HG02852 (cell line): ENCODE data around the gene SPRED1.

Experiments used
- ATAC-seq: cut with Tn5 transposase; IDR thresholded peaks from one replicate; pipeline ENCODE4 v1.9.1; 2021; ENCODE audit warnings: mild to moderate bottlenecking, moderate library complexity; ENCODE audit not compliant: unreplicated experiment

SPRED1 gene

DNA sequence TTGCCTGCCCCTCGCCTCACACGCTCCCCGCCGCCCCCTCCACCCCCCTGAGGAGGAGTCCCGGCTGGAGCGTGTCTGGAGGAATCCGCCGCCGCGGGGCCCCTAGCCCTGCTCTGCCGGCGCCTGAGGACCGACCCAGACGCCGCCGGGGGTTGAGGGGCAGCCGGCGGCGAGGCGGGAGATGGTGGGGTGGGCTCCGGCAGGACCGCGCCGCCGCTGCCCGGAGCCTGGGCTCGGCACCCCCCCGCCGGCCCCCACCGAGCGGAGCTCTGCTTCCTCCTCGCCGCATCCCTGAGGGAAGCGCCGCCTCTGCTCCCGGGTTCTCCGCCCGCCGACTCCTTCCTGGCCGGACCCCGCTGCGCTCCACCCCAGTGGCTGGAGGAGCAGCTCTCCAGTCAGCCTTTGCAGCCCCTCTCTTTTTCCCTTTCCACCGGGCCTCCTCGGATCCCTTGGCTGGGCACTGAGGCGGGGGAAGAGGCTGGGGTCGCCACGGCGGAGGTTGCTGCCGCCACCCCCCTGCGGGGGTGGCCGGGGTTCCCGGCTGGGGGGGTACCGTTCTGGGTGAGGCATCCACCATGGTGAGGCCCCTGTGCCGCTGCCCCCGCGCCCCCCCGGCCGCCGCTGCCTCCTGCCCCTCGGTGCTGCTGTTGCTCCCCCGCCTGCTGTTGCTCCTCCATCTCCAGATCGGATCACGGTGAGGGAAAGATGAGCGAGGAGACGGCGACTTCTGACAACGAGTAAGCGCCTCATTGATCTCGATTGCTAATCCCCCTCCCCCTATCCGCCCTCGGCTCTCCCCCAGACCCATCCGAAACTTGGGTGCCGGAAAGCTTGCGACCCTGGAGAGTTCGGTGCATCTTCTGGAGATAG lies at the start of gene SPRED1:
Gene SPRED1 (plus strand): TSS at position 356 of the 870 bp plus-strand sequence. CDS start 350 bp downstream, at position 706.
- peak; percentile 33 for ATAC-seq

GRCh38 chr15:38205526-38206272 lies 46.9 kb upstream of the SPRED1 start:
- no peak for ATAC-seq

GRCh38 chr15:38207621-38208020 lies 45.0 kb upstream of the SPRED1 start:
- ATAC-seq = no peak

DNA sequence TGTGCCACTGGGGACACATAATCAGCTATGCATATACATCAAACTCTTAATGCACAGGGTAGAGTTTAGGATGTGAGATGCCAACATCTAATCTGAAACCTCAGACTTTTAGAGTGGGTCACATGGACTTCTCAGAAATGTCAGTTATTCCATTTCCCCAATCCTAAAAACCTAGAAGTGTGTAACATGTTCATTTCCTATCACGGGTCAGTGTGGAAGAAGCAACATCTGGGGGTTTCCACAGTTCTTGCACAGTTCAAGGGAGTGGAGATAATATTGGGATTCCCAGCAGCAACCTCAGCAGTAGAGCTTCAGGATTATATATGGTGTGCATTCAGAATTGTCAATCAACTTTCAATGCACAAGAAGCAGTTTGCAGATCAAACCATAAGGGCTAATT lies 44.4 kb upstream of the SPRED1 start:
- no peak for ATAC-seq

GRCh38 chr15:38208779-38209178 lies 43.9 kb upstream of the SPRED1 start:
- no peak for ATAC-seq

- no peak for ATAC-seq
Observed at GRCh38 chr15:38211249-38211648, 41.4 kb upstream of the SPRED1 start.

- ATAC-seq = no peak
Observed at GRCh38 chr15:38211811-38212210, 40.8 kb upstream of the SPRED1 start.

DNA sequence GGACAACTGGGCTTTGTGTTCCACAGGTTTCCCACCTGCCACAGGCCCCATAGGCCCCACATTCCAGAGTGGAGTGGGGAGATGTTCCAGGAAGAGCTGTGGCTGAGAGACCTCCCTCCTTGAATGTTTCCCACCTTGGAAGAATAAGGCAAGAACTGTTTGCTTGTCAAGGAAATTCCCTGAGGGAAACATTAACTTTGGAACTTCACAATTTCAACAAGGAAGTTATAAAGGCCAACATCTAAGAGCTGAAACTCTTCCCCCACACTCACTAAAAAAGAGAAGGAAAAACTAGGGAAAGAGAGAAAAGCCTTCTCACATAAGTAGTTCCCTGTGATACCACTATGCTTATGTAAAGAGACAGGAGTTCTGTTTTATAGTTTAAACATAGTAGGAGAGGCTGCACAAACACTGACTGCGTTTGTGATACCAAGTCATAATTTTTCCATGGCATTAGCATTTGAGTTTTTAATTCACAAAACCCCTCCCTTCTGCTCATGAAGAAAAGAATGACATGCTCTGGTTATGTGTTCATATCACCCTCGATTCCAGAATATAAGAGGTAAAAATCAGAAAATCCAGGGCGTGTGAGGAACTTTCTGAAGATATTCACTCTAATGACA lies 39.8 kb upstream of the SPRED1 start:
- no peak for ATAC-seq

DNA sequence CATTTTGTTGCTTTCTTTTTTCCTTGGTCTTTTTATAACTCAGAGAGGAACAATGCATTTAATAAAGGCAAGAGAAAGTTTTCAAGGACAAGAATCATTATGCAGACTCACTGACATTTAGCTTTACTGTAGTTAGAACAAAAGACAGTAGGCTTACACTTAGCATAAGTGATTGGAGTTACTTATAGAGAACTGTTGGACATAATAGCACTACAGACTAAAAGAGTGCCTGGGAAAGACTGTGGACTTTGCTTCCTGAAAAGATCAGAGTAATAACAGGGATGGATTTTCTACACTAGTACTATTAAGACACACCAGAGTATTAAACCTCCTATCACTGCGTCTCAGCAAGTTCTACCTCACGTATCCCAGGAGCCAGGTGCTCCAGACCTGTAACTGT lies 39.3 kb upstream of the SPRED1 start:
- no peak for ATAC-seq

GRCh38 chr15:38215707-38216106 lies 36.9 kb upstream of the SPRED1 start:
- no peak for ATAC-seq

DNA sequence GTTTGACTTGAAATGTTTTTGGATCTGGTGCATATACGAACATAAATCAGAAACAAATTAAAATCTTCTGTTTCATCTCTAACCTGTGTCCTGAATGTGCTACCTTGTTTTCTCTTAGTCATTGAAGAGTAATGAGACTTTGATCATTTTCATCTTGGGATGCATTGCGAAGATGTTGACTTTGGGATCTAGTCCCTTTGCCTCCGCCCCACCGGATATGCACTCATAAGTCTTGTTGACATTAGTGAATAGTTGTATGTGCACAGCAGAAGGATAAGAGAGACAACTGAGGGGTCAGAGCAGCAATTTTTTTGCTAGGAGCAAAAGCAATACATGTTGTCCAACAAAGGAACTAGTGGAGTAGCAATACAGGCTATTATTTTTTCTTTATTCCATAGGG lies 35.9 kb upstream of the SPRED1 start:
- no peak for ATAC-seq

DNA sequence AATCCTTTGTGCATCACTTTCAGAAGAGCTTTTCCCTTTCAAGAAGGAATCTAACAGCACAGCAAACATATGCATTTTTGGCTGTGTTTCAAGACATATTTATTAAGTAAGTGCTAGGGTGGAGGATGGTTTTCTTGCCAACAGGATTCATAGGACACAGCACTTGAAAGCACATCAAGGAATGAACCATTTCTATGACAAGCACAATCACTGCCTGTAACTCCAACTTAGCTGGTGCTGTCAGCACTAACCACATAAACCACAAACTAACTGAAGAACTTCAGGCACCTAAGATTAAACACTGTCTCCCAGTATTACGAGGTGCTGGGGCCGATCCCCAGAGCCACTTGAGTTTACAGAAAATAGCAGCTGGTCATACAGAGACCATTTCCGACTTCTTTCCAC lies 35.4 kb upstream of the SPRED1 start:
- ATAC-seq = no peak

- ATAC-seq = no peak
Observed at GRCh38 chr15:38217788-38218609, 34.6 kb upstream of the SPRED1 start.

DNA sequence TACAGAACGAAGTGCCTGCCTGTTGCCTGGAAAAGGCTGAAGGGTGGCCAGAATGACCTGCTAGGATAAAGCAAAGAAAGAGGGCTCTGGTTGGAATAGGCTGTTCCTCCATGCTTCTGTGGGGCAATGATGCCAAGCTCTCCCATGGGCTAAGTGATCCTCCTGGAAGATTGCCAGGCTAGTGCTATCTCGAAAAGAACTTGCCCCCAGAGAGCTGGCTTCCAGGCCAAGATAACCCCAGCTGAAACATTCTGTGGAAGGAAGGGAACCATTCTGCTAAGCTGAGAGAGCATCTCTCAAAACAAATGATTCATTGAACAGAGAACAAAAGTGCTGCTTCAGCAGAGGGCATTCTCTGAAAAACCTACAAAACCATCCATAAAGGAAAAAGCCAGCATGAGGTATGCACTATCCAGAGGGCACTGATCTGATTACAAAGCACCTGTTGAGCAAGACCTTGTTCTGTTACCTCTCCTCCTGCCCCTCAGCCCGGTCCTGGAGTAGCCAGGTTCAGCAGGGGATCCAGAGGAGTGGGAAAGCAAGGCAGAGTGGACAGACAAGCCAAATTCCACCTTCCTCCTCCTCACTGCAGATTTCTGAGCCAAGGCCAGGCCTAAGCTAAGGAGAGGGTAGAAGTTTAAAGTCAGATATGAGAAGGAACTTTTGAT lies 31.9 kb upstream of the SPRED1 start:
- no peak for ATAC-seq

DNA sequence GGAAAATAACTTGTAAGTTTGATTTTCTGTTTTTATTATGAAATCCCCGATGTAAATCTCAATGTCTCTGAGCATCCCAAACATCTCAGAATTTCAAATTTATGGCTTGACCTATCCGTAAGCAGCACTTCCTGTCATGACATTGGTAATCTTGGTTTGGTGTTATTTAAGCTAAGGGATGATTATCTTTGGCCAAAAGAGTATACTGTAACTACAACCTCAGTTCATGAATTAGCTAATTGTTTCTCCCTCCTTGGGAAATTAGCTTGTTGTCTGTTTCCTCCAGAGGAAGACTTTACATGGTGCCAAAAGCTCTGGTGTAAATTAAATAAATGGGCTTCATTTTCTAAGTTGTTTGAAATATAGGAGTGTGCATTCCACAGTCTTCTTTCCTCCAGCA lies 28.1 kb upstream of the SPRED1 start:
- no peak for ATAC-seq

- no peak for ATAC-seq
Observed at GRCh38 chr15:38225381-38225780, 27.3 kb upstream of the SPRED1 start.

DNA sequence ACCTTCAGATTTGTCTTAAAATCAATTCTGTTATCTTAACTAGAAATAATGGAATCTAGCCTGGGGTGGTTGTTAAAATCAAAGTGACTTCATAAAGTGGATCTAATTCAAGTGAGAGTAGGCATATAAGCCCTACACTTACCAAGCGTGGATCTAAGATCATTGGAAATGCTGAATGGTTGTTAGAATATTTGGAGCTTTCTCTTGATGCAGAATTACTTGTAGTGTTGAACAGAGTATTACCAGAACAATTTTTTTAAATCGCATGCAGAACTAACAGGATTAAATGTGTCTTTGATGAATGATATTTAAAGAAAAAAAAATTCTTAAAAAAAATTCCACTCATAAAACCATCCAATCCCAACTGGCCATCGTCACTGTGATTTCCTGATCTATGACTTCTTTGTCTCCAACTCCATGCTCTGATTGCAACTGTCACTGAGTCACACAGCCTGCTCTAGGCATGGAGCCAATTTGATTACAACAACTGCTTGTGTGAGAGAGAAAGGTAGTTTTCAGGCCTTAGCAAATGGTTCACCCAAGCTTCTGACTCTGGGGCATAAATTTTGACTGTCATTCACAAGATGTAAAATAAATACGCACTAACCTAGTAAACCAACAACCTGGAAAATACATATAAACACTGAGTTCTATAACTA lies 25.9 kb upstream of the SPRED1 start:
- no peak for ATAC-seq

DNA sequence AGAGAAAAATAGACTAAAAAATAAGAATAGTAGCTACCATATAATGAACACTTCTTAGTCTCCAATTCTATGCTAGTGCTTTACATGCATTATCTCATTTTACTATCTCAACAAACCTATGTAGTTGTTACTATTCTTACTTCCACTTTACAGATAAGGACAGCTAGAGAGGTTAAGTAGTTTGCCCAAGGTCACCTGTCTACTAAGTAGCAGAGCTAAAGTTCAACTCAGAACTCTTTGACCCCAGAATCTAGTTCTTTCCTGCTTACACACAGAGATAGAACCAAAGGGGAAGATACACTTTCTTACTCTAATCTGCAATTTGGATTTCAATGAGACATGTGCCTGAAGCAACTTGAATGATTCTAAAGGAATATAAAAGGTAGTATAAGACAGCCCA lies 24.7 kb upstream of the SPRED1 start:
- ATAC-seq = no peak

GRCh38 chr15:38228618-38229017 lies 24.0 kb upstream of the SPRED1 start:
- no peak for ATAC-seq
